Fibroblast of the aortic adventitia (primary cell): ENCODE data around the gene C20orf144. TPM values are rescaled to one million over a fixed set of nuclear protein-coding genes. Genes with fewer than 3 reads are reported as not detected.

Experiments
- DNase-seq: peaks from one replicate; pipeline ENCODE4 v3.0.0-alpha.2; 2010; ENCODE audit warnings: low read depth
- H3K4me3 ChIP-seq: 2 replicates; pipeline ENCODE4 v1.5.1; 2011; ENCODE audit warnings: low read depth, mild to moderate bottlenecking, control low read depth, low read length, moderate library complexity
- CTCF ChIP-seq: IDR thresholded peaks from 2 replicates; pipeline ENCODE4 v1.5.1; 2011; ENCODE audit warnings: mild to moderate bottlenecking, low read length, control low read depth, inconsistent platforms; ENCODE audit not compliant: insufficient read depth
- total RNA-seq: library from RNA; depleted of rRNA; stranded (reverse); fragments of >200 nt; gene quantifications from 2 replicates; pipeline ENCODE4 v1.2.3, GENCODE V29; 2012; ENCODE audit warnings: low replicate concordance

The C20orf144 gene
- total RNA-seq, 1 donor, result 0.18 TPM

DNA sequence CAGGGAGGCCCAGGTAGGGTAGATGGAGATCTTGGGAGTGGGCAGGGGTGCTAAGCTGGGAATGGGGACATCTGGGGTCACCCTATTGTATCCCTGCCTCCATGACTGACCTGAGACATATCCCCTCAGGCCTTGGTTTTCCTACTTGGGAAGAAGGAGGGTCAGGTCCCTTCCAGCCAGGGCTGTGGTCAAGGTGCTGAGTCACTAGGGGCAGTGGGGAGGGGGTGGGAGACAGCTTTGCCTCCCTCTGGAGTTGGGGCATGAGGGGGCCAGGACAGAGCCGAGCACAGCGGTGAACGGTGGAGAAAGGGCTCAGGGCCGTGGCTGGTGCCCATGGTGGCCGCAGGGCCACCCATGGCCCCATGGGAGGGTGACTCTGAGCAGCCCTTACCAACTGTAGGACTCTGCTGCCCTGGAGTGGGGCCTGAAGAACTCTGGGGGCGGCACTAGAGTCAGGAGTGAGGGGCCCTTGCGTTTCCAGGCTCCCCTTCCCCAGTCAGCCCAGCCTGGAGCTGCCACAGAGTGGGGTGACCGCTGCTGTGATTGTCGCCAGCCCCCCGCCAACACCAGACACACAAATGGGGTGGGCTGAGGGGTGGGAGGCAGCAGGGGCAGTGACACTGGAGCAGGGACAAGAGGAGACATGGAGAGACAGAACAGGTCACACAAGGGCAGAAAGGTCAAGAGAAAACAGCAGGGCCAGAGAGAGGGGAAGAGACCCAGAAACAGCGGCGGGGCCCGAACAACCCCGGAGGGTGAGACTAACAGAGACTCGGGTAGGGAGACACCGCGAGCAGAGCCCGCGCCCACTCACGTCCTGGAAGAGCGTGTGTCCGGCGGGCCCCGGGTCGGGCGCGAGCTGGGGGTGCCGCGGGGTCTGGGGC is 11.5 kb downstream of the C20orf144 start:
- peak; percentile 28 for DNase-seq
- H3K4me3 ChIP-seq, result peak overlapping the region; percentile 79
- TF ChIP-seq CTCF, result no peak

- TF ChIP-seq CTCF, result no peak
- peak within 1 kb of the TSS; percentile 79 for H3K4me3 ChIP-seq
- DNase-seq, result peak; percentile 56
These were observed 12.4 kb downstream of the C20orf144 start, which contains the start of gene NECAB3 for GRCh38 chr20:33674294-33675135. Gene NECAB3 (minus strand): TSS chr20:33674428. CDS start chr20:33674352, 76 bp downstream.

GRCh38 chr20:33675136-33675959 is 13.2 kb downstream of the C20orf144 start:
- TF ChIP-seq CTCF, result no peak
- peak; percentile 28 for DNase-seq
- peak overlapping the region; percentile 68 for H3K4me3 ChIP-seq

DNA sequence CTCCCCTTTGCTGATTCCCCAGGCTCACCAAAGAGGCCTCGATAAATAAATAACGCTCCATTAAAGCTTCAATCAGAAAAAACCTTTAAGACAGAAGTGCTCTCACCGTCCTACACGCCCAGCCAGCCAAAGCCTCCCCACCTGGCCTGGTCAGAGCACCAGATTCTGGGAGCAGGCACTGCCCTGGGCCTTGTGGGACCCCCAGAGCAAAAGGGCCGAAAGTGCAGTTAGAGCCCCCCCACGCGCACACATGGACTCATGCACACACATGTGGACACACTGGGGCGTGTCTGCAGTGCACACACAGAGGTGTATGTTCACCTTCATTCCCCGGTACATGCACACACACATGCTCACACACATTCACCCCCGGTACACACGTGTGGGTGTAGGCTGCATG is 14.0 kb downstream of the C20orf144 start:
- no peak for TF ChIP-seq CTCF
- no peak overlapping the region for H3K4me3 ChIP-seq
- no peak for DNase-seq

- DNase-seq, result no peak
- TF ChIP-seq CTCF, result no peak
- H3K4me3 ChIP-seq, result no peak overlapping the region
These were observed 14.8 kb downstream of the C20orf144 start for GRCh38 chr20:33676652-33677645.
